ENCODE data around the gene ZNF688. TPM values are rescaled to one million over a fixed set of nuclear protein-coding genes. Genes with fewer than 3 reads are reported as not detected.

Gene ZNF688
- total and polyA plus RNA-seq, 2 of the 8 experiments (the other 6 are each of a cell fraction or from before 2014, with no cell fraction given) = 2.7 to 3.5 TPM

DNA sequence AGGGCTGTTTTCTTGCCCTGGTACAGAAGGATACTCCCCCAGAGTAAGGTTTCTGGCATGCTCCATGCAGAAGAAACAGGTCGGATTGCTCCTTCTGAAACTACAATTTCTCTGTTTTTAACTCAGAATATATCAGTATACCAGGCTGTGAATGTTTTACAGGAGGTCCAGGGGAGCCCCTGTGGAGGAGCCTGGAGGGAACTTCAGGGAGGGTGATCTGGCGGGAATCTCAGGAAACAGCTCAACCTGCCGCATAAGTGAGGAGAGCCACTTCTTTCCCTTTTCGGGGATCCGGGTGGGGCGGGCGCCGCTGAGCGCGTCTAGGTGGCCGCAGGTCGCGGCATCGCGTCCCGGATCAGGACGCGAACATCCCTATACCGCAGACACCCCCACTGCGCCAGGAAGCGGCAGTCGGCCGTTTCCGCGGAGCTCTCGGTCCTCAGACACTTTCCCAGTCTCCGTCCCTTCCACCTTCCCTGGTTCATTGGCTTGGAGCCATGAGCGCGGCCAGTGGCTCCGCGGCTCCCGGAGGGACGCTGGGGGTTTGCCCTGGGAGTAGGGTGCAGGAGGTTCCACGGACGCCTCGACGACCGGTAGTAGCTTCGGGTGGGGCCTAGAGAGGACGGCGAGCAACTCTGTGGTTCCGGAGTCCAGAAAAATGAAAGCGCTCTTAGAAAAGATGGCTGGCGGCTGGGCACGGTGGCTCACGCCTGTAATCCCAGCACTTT lies 10.3 kb downstream of the ZNF688 start:
- no peak overlapping the region for H3K56ac ChIP-seq (replicated peaks; ENCODE audit: insufficient read length, low read depth, low read length)
- peak overlapping the region; percentile 96 for H4K8ac ChIP-seq (ENCODE audit: extremely low read depth, insufficient read depth, low read length)
- H3K14ac ChIP-seq (ENCODE audit: insufficient read length) = no peak overlapping the region
- 21% methylated on average over 43 of the region's 46 CpGs; no CpG with 5 or more reads in 1 of the 2 experiments for WGBS, 2 experiments (ENCODE audit: extremely low coverage in 1 of 2, insufficient coverage in 1 of 2, insufficient read length in 1 of 2, insufficient replicate concordance in 2 of 2, low coverage in 1 of 2, low lambda C conversion rate in 2 of 2, missing lambda C conversion rate in 1 of 2)
- H3K4me2 ChIP-seq (ENCODE audit: insufficient read depth in 1 of 2, low read depth in 2 of 2, low read length in 2 of 2) = peak overlapping the region; percentile 24 to 67; a peak in 3 of 4 replicates
- 0 out of 2 replicates have a peak overlapping the region, but pooled peaks have one; percentile 10 for H2BK15ac ChIP-seq (ENCODE audit: low read length)
- DNase-seq (ENCODE audit: low read depth in 1 of 2, low spot score in 2 of 2) (peak in 1 of 2 experiments; percentile 77), FAIRE-seq (no peak)
- 0 out of 2 replicates have a peak overlapping the region, but pooled peaks have one; percentile 50 for H2BK12ac ChIP-seq (ENCODE audit: low read depth, low read length)
- peak overlapping the region; percentile 44; the same call in 1 of the 2 replicates for H3K18ac ChIP-seq (ENCODE audit: extremely low read depth, low read length)
- ChIA-PET CTCF (ENCODE audit: partially characterized antibody) (interaction anchor here (0.6 to 2.1 kb wide), 12 partner anchors 15 to 136 kb away, joined by 3 to 7 read pairs (median 3); partner anchors contain the start of gene ZNF747), POLR2A (ENCODE audit: partially characterized antibody) (interaction anchor here (0.6 to 8.4 kb wide), 19 partner anchors 10 to 206 kb away, joined by 3 to 121 read pairs (median 3); partner anchors contain the start of genes CD2BP2, DCTPP1, ZNF688 and ZNF747)
- no peak overlapping the region for H2BK120ac ChIP-seq (replicated peaks; ENCODE audit: low read depth, low read length)
- H3K4ac ChIP-seq (replicated peaks; ENCODE audit: insufficient read length, low read depth, low read length) = no peak overlapping the region
- H3K79me1 ChIP-seq (ENCODE audit: low read depth, low read length) = no peaks in the 10 kb centered on the region
- H3K23me2 ChIP-seq (ENCODE audit: low read depth, low read length) = peaks cover 7% of the 10 kb centered on the region; the same call in 1 of the 2 replicates
- no peak overlapping the region for H4K91ac ChIP-seq (replicated peaks; ENCODE audit: insufficient read length, low read length)
- no peak overlapping the region for H3K27ac ChIP-seq (ENCODE audit: low read depth, low read length)
- peaks cover 0 to under 1% of the 10 kb centered on the region in 2 experiments for H4K20me1 ChIP-seq (replicated peaks in 1 of 2; ENCODE audit: control insufficient read depth in 1 of 2, insufficient read depth in 2 of 2, low read length in 2 of 2)
- H3K27me3 ChIP-seq (replicated peaks in 1 of 4; ENCODE audit: control insufficient read depth in 3 of 4, extremely low read depth in 1 of 4, insufficient read depth in 3 of 4, low read length in 3 of 4) = peaks cover 0 to 3% (median 1%) of the 10 kb centered on the region in 4 experiments; a peak in 1 of 7 replicates
- peak overlapping the region; percentile 39; the same call in 1 of the 2 replicates for H2BK5ac ChIP-seq (ENCODE audit: low read depth, low read length)
- peak overlapping the region; percentile 2 to 53 (median 38); a peak in 6 of 8 replicates for H3K4me3 ChIP-seq (ENCODE audit: extremely low read depth in 1 of 4, insufficient read depth in 2 of 4, low read depth in 3 of 4, low read length in 4 of 4)
- no peaks in the 10 kb centered on the region for H3K79me2 ChIP-seq (ENCODE audit: control insufficient read depth in 1 of 2, insufficient read depth in 2 of 2, low read length in 2 of 2)
- no peak overlapping the region for H3K23ac ChIP-seq (ENCODE audit: insufficient read length)
- H3K4me1 ChIP-seq (replicated peaks in 1 of 4; ENCODE audit: control insufficient read depth in 3 of 4, insufficient read depth in 4 of 4, low read length in 3 of 4) = peaks cover 0 to 4% (median 1%) of the 10 kb centered on the region in 4 experiments; a peak in 2 of 7 replicates
- peak overlapping the region; percentile 68 for H2AFZ ChIP-seq (ENCODE audit: low read length)
- H3K36me3 ChIP-seq (ENCODE audit: control insufficient read depth in 2 of 4, insufficient read depth in 4 of 4, low read length in 3 of 4) = no peaks in the 10 kb centered on the region
- no peaks in the 10 kb centered on the region for H3K9me3 ChIP-seq (ENCODE audit: insufficient read depth in 2 of 2, low read depth in 1 of 2, low read length in 1 of 2)
- no peak overlapping the region for H2BK20ac ChIP-seq (ENCODE audit: low read length)
- no peak overlapping the region for H2AK5ac ChIP-seq (ENCODE audit: low read depth, low read length)
- peak overlapping the region in 2 of 4 experiments; percentile 38 to 39; a peak in 3 of 7 replicates for H3K9ac ChIP-seq (replicated peaks in 1 of 4; ENCODE audit: extremely low read depth in 1 of 4, low read depth in 3 of 4, low read length in 3 of 4)
- H4K5ac ChIP-seq (ENCODE audit: insufficient read length, low read depth, low read length) = peak overlapping the region; percentile 47
- TF ChIP-seq TAF1 (IDR thresholded peaks at IDR 0.05; ENCODE audit: low read depth, low read length) = 0 out of 2 replicates have a peak, but pooled peaks have one; percentile 28
- TF ChIP-seq RBBP5 (IDR thresholded peaks at IDR 0.05; ENCODE audit: borderline replicate concordance, low read depth, low read length) = no peak
- TF ChIP-seq SIN3A (conservative IDR thresholded peaks at IDR 0.05 in 1 of 2, IDR thresholded peaks at IDR 0.05 in 1 of 2; ENCODE audit: low read depth in 1 of 2, low read length in 2 of 2) = no peak
- TF ChIP-seq KDM5A (IDR thresholded peaks at IDR 0.05; ENCODE audit: low read length) = no peak
- no peak for TF ChIP-seq CEBPB (IDR thresholded peaks at IDR 0.05; ENCODE audit: low read depth, low read length)
- TF ChIP-seq TAF7 (optimal IDR thresholded peaks at IDR 0.05; ENCODE audit: borderline replicate concordance, low read depth, low read length) = no peak
- TF ChIP-seq RFX5 (IDR thresholded peaks at IDR 0.05; ENCODE audit: borderline replicate concordance, low read depth, low read length) = no peak
- no peak for TF ChIP-seq RAD21 (IDR thresholded peaks at IDR 0.05 in 1 of 2, conservative IDR thresholded peaks at IDR 0.05 in 1 of 2; ENCODE audit: low read depth in 2 of 2, low read length in 2 of 2)
- no peak for TF ChIP-seq NRF1 (IDR thresholded peaks at IDR 0.05; ENCODE audit: low read depth, low read length)
- TF ChIP-seq TBP (IDR thresholded peaks at IDR 0.05; ENCODE audit: low read depth, low read length) = no peak
- TF ChIP-seq SP4 (IDR thresholded peaks at IDR 0.05; ENCODE audit: low read length) = no peak

Data from H1 (cell line).